Transverse colon (tissue), 4 donors: ENCODE measurements around the gene CHRM5.

Experiments
- EP300 ChIP-seq: sonication (generic); formaldehyde crosslinking; IDR thresholded peaks from one replicate; pipeline ENCODE4 v1.6.1; 2017; ENCODE audit warnings: antibody characterized with exemption, low read depth
- POLR2A ChIP-seq: fragments of 450-650 bp; IDR thresholded peaks from one replicate; pipeline ENCODE4 v1.6.1; 2016; ENCODE audit warnings: antibody characterized with exemption, mild to moderate bottlenecking, moderate library complexity
- POLR2AphosphoS5 ChIP-seq, 3 donors: sonication (generic); formaldehyde crosslinking; IDR thresholded peaks; one replicate each; pipeline ENCODE4 v1.6.1; 2016; ENCODE audit warnings: antibody characterized with exemption in 3 of 3
- TF ChIP-seq, protein P1 (sequence below), 5 experiments: fragments of 200-600 bp in 3 of 5; fragments of 450-650 bp in 2 of 5; sonication (generic) in 3 of 5; IDR thresholded peaks; 1 replicate in 2 of 5; 2 replicates in 3 of 5; pipeline ENCODE4 v1.5.1; 2016 to 2017; ENCODE audit warnings: antibody characterized with exemption in 5 of 5, inconsistent platforms in 3 of 5, mild to moderate bottlenecking in 2 of 5, moderate library complexity in 1 of 5

DNA sequence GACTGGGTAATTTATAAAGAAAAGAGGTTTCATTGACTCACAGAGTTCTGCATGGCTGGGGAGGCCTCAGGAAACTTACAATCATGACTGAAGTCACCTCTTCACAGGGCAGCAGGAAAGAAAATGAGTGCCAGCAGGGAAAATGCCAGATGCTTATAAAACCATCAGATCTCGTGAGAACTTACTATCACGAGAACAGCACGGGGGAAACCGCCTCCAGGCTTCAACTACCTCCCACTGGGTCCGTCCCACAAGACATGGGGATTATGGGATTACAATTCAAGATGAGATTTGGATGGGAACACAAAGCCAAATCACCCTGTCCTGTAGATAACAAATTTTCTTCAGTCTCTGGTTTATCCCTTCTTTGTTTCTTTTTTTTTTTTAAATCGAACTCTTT, 101.7 kb downstream of the CHRM5 start:
- no peak for TF ChIP-seq POLR2A
- TF ChIP-seq, protein P1, sequence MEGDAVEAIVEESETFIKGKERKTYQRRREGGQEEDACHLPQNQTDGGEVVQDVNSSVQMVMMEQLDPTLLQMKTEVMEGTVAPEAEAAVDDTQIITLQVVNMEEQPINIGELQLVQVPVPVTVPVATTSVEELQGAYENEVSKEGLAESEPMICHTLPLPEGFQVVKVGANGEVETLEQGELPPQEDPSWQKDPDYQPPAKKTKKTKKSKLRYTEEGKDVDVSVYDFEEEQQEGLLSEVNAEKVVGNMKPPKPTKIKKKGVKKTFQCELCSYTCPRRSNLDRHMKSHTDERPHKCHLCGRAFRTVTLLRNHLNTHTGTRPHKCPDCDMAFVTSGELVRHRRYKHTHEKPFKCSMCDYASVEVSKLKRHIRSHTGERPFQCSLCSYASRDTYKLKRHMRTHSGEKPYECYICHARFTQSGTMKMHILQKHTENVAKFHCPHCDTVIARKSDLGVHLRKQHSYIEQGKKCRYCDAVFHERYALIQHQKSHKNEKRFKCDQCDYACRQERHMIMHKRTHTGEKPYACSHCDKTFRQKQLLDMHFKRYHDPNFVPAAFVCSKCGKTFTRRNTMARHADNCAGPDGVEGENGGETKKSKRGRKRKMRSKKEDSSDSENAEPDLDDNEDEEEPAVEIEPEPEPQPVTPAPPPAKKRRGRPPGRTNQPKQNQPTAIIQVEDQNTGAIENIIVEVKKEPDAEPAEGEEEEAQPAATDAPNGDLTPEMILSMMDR (IDR thresholded peaks at IDR 0.05) = no peak
- TF ChIP-seq POLR2AphosphoS5 (IDR thresholded peaks at IDR 0.05) = no peak
- TF ChIP-seq EP300 = no peak
